ENCODE results near the gene CARF. TPM values are rescaled to one million over a fixed set of nuclear protein-coding genes. Genes with fewer than 3 reads are reported as not detected.

CARF gene
- total and polyA plus RNA-seq, 7 donors = 2.3 to 23.5 (median 15.9) TPM

DNA sequence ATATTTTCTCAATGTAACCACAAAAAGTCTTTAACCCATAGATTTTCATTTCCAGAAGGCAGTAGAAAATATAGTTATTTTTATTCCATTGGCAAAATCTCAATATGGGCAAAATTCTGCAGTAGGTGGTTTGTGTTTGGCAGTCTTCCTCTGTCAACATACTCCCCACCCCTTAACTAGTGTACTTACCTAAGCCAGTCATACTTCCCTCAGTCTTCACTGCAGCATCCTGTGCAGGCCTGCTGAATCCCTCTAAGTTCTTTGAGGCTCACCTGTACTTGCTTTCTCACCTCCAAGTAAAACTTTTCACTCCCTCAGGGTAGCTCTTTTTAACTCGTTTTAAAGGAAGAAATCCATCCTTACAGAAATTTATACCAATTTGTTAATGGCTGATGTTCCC lies 6.8 kb downstream of the CARF start:
- no peak overlapping the region for H3K4me3 ChIP-seq
- peaks cover 0 to 56% (median 9%) of the 10 kb centered on the region in 4 donors for H3K36me3 ChIP-seq
- H3K9me3 ChIP-seq = no peaks in the 10 kb centered on the region
- no peak for DNase-seq
- TF ChIP-seq POLR2AphosphoS5 (IDR thresholded peaks at IDR 0.05) (no peak), POLR2A (IDR thresholded peaks at IDR 0.05) (no peak), EP300 (IDR thresholded peaks at IDR 0.05) (no peak)
- TF ChIP-seq, protein P1, sequence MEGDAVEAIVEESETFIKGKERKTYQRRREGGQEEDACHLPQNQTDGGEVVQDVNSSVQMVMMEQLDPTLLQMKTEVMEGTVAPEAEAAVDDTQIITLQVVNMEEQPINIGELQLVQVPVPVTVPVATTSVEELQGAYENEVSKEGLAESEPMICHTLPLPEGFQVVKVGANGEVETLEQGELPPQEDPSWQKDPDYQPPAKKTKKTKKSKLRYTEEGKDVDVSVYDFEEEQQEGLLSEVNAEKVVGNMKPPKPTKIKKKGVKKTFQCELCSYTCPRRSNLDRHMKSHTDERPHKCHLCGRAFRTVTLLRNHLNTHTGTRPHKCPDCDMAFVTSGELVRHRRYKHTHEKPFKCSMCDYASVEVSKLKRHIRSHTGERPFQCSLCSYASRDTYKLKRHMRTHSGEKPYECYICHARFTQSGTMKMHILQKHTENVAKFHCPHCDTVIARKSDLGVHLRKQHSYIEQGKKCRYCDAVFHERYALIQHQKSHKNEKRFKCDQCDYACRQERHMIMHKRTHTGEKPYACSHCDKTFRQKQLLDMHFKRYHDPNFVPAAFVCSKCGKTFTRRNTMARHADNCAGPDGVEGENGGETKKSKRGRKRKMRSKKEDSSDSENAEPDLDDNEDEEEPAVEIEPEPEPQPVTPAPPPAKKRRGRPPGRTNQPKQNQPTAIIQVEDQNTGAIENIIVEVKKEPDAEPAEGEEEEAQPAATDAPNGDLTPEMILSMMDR (IDR thresholded peaks at IDR 0.05) = no peak
- intact Hi-C loops (cut with DNase I) = no loop called here
- 90 to 93% methylated on average over 1 of the region's 1 CpG for WGBS, 2 donors
- no peaks in the 10 kb centered on the region for H3K27me3 ChIP-seq
- peaks cover 0 to 4% (median 0%) of the 10 kb centered on the region in 4 donors for H3K4me1 ChIP-seq
- H3K27ac ChIP-seq = no peak overlapping the region

DNA sequence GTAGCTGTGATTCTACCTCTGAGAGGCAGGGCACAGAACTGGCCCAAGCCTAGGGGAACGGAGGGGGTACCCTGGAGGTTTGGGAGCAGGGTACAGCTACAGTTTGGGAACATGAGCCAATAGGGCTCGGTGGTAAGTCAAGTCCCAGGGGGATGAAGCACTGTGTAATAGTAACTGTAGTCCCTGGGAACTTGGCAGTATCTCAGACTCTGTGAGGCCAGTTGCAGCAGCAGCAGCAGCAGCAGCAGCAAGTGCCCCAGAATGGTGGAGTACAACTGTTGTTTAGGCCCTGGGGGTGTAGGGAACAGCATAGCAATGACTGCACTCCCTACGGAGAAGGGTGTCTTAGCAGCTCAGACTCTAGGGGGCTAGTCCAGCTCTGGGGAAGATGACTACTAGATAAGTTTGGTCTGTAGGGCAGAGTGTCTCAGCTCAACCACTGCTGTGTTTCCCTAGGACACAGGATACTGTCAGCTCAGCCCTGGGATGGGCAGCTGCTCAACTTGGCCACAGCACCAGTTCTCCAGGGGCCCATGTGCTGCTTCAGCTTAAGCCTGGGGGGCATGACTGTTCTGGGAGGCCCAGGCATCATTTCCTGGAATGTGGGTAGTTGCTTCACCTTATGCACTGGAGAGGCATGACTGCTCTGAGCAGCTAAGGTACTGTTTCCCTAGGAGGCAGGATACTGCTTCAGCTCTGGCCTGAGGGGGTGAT lies 20.5 kb downstream of the CARF start:
- TF ChIP-seq, protein P1 (IDR thresholded peaks at IDR 0.05) = no peak
- no peak for TF ChIP-seq EP300 (IDR thresholded peaks at IDR 0.05)
- TF ChIP-seq POLR2AphosphoS5 (IDR thresholded peaks at IDR 0.05) = no peak
- no peak for TF ChIP-seq POLR2A (IDR thresholded peaks at IDR 0.05)
- no peak overlapping the region for H3K4me3 ChIP-seq
- no peaks in the 10 kb centered on the region for H3K27me3 ChIP-seq
- no peaks in the 10 kb centered on the region for H3K4me1 ChIP-seq
- DNase-seq = no peak
- 93 to 94% methylated on average over 3 of the region's 3 CpGs for WGBS, 2 donors
- H3K9me3 ChIP-seq = no peaks in the 10 kb centered on the region
- intact Hi-C loops (cut with DNase I) = no loop called here
- no peak overlapping the region for H3K27ac ChIP-seq
- peaks cover 0 to 17% (median 0%) of the 10 kb centered on the region in 4 donors for H3K36me3 ChIP-seq

DNA sequence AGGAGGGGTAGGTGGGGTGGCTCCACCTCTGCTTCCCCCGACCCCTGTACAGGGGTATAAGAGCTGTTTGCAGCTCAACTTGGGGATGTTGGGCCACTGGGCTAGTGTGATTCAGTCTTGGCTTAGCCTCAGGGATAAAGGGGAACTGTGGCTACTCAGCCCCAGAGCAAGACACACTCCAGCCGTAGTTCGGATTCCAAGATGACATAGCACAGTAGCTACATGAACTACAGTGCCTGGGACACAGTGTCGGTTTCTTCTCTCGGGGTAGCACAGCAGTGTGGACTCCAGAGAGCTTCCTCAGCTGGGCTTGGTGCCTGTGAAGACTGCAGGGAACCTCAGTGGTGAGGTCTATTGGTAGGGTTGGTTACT lies 21.1 kb downstream of the CARF start:
- intact Hi-C loops (cut with DNase I) = no loop called here
- Histone ChIP-seq H3K4me3 (no peak overlapping the region), H3K36me3 (peaks cover 0 to 12% (median 0%) of the 10 kb centered on the region in 4 donors), H3K27ac (no peak overlapping the region), H3K9me3 (no peaks in the 10 kb centered on the region), H3K27me3 (no peaks in the 10 kb centered on the region), H3K4me1 (no peaks in the 10 kb centered on the region)
- no peak for DNase-seq
- WGBS, 2 donors = 93 to 97% methylated on average over 5 of the region's 5 CpGs
- no peak for TF ChIP-seq EP300 (IDR thresholded peaks at IDR 0.05)
- TF ChIP-seq, protein P1 (IDR thresholded peaks at IDR 0.05) = no peak
- no peak for TF ChIP-seq POLR2AphosphoS5 (IDR thresholded peaks at IDR 0.05)
- TF ChIP-seq POLR2A (IDR thresholded peaks at IDR 0.05) = no peak

DNA sequence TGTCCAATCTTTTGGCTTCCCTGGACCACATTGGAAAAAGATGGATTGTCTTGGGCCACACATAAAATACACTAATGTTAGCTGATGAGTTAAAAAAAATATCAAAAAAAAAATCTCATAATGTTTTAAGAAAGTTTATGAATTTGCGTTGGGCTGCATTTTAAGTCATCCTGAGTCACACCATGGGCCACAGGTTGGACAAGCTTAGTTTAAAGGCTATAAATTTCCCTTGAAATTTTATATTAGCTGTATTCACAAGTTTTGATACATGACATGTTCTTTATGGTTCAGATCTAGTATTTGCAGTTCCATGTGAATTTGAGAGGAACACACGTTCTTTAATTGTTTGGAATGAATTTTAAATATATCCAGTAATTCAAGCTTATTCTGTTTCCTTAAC lies 21.9 kb downstream of the CARF start:
- Histone ChIP-seq H3K9me3 (no peaks in the 10 kb centered on the region), H3K36me3 (peaks cover 0 to 12% (median 0%) of the 10 kb centered on the region in 4 donors), H3K27ac (no peak overlapping the region), H3K4me3 (no peak overlapping the region), H3K27me3 (no peaks in the 10 kb centered on the region), H3K4me1 (no peaks in the 10 kb centered on the region)
- TF ChIP-seq POLR2A (IDR thresholded peaks at IDR 0.05) = no peak
- no peak for TF ChIP-seq EP300 (IDR thresholded peaks at IDR 0.05)
- no peak for TF ChIP-seq POLR2AphosphoS5 (IDR thresholded peaks at IDR 0.05)
- TF ChIP-seq, protein P1 (IDR thresholded peaks at IDR 0.05) = no peak
- DNase-seq = no peak
- intact Hi-C loops (cut with DNase I) = no loop called here
- 94 to 96% methylated on average over 2 of the region's 2 CpGs for WGBS, 2 donors

DNA sequence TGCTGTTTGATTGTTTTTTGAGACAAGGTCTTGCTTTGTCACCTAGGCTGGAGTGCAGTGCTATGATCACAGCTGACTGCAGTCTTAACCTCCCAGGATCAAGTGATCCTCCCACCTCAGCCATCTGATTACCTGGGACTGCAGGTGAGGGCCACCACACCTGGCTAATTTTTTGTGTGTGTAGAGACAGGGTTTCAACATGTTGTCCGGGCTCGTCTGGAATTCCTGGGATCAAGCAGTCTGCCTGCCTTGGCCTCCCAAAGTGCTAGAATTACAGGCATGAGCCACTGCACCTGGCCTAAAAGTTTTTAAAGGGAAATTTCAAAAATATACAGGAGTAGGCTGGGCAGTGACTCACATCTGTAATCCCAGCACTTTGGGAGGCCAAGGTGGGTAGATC lies 22.4 kb downstream of the CARF start:
- intact Hi-C loops (cut with DNase I) = no loop called here
- H3K36me3 ChIP-seq = peaks cover 0 to 14% (median 0%) of the 10 kb centered on the region in 4 donors

More for the DNA sequence above, 22.4 kb downstream of the CARF start:
- H3K4me1 ChIP-seq = no peaks in the 10 kb centered on the region
- H3K27me3 ChIP-seq = no peaks in the 10 kb centered on the region
- TF ChIP-seq, protein P1 (IDR thresholded peaks at IDR 0.05) = no peak
- TF ChIP-seq POLR2AphosphoS5 (IDR thresholded peaks at IDR 0.05) (no peak), EP300 (IDR thresholded peaks at IDR 0.05) (no peak), POLR2A (IDR thresholded peaks at IDR 0.05) (no peak)
- H3K27ac ChIP-seq = no peak overlapping the region
- H3K4me3 ChIP-seq = no peak overlapping the region
- no peak for DNase-seq
- 97 to 99% methylated on average over 2 of the region's 2 CpGs for WGBS, 2 donors
- H3K9me3 ChIP-seq = no peaks in the 10 kb centered on the region

Data from sigmoid colon (tissue), 7 donors.